ENCODE data around the gene CMSS1. TPM values are rescaled to one million over a fixed set of nuclear protein-coding genes. Genes with fewer than 3 reads are reported as not detected.

CMSS1 gene
- polyA plus RNA-seq, 1 donor from 2014 or later: 31.8 TPM

DNA sequence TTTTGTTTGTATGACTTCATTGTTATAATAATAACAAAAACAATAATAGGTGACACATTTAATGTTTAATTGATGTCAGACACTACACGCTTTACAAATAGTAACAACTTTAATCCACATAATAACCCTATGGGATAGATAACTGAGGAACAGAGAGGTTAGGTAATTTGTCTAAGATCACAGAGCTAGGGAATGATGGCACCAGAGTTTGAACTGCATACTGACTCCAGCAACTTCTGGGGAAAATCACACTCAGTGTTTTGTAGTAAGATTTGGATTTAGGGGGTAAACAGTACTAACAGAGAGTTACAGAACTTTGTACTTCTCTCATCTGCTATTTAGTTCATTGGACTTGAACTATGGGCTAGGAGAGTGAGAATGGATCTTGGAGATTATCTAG is 66.0 kb downstream of the CMSS1 start:
- Histone ChIP-seq H3K9me2 (ENCODE audit: insufficient read depth, low read length) (no peaks in the 10 kb centered on the region), H3K27ac (ENCODE audit: low read length) (no peak overlapping the region), H3F3A (ENCODE audit: insufficient read depth, low read length, poor library complexity, severe bottlenecking) (no peaks in the 10 kb centered on the region), H3K27me3 (ENCODE audit: insufficient read depth, low read depth, low read length) (no peaks in the 10 kb centered on the region), H3K9ac (ENCODE audit: low read length) (no peak overlapping the region), H3K36me3 (ENCODE audit: insufficient read depth, low read length) (no peaks in the 10 kb centered on the region), H4K20me1 (ENCODE audit: insufficient read depth) (no peaks in the 10 kb centered on the region), H3K4me3 (ENCODE audit: low read length) (no peak overlapping the region), H3K4me2 (ENCODE audit: low read length) (no peak overlapping the region), H2AFZ (ENCODE audit: low read depth, low read length) (no peak overlapping the region), H3K79me2 (replicated peaks; ENCODE audit: insufficient read depth, low read length) (no peaks in the 10 kb centered on the region), H3K9me3 (ENCODE audit: low read length) (no peaks in the 10 kb centered on the region)
- TF ChIP-seq, protein P1, sequence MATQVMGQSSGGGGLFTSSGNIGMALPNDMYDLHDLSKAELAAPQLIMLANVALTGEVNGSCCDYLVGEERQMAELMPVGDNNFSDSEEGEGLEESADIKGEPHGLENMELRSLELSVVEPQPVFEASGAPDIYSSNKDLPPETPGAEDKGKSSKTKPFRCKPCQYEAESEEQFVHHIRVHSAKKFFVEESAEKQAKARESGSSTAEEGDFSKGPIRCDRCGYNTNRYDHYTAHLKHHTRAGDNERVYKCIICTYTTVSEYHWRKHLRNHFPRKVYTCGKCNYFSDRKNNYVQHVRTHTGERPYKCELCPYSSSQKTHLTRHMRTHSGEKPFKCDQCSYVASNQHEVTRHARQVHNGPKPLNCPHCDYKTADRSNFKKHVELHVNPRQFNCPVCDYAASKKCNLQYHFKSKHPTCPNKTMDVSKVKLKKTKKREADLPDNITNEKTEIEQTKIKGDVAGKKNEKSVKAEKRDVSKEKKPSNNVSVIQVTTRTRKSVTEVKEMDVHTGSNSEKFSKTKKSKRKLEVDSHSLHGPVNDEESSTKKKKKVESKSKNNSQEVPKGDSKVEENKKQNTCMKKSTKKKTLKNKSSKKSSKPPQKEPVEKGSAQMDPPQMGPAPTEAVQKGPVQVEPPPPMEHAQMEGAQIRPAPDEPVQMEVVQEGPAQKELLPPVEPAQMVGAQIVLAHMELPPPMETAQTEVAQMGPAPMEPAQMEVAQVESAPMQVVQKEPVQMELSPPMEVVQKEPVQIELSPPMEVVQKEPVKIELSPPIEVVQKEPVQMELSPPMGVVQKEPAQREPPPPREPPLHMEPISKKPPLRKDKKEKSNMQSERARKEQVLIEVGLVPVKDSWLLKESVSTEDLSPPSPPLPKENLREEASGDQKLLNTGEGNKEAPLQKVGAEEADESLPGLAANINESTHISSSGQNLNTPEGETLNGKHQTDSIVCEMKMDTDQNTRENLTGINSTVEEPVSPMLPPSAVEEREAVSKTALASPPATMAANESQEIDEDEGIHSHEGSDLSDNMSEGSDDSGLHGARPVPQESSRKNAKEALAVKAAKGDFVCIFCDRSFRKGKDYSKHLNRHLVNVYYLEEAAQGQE (IDR thresholded peaks at IDR 0.05; ENCODE audit: borderline replicate concordance): no peak
- TF ChIP-seq EP300 (conservative IDR thresholded peaks at IDR 0.05; ENCODE audit: poor library complexity, severe bottlenecking) (no peak), EZH2 (IDR thresholded peaks at IDR 0.05; ENCODE audit: borderline replicate concordance, insufficient read depth, low read length, poor library complexity, severe bottlenecking) (no peak), TAF1 (IDR thresholded peaks at IDR 0.05; ENCODE audit: low read depth) (no peak), SMC3 (conservative IDR thresholded peaks at IDR 0.05; ENCODE audit: poor library complexity) (no peak), POLR2AphosphoS5 (IDR thresholded peaks at IDR 0.05) (no peak), RAD21 (conservative IDR thresholded peaks at IDR 0.05) (no peak), MXI1 (conservative IDR thresholded peaks at IDR 0.05; ENCODE audit: poor library complexity, severe bottlenecking) (no peak)
- TF ChIP-seq, protein P2, sequence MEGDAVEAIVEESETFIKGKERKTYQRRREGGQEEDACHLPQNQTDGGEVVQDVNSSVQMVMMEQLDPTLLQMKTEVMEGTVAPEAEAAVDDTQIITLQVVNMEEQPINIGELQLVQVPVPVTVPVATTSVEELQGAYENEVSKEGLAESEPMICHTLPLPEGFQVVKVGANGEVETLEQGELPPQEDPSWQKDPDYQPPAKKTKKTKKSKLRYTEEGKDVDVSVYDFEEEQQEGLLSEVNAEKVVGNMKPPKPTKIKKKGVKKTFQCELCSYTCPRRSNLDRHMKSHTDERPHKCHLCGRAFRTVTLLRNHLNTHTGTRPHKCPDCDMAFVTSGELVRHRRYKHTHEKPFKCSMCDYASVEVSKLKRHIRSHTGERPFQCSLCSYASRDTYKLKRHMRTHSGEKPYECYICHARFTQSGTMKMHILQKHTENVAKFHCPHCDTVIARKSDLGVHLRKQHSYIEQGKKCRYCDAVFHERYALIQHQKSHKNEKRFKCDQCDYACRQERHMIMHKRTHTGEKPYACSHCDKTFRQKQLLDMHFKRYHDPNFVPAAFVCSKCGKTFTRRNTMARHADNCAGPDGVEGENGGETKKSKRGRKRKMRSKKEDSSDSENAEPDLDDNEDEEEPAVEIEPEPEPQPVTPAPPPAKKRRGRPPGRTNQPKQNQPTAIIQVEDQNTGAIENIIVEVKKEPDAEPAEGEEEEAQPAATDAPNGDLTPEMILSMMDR (IDR thresholded peaks at IDR 0.05; ENCODE audit: poor library complexity, severe bottlenecking): no peak

DNA sequence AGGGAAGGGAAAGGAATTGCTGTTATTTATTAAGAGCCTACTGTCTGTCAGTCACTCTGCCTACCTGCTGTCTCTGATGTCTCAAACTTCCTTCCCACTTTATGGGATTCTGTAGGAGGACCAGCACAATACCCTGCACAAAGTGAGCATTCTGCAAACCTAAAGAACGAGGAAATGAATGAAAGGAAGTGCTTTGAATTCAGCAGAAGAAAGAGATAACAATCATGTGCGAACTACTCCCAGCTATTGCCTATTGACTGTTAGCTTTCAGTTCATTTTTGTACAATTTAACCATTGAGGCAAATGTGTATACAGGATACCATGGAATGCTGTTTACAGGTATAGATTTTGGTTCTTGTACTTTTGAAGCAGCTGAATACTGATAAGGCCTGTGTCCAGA is 66.8 kb downstream of the CMSS1 start:
- no peaks in the 10 kb centered on the region for H3K9me2 ChIP-seq (ENCODE audit: insufficient read depth, low read length)
- no peak overlapping the region for H3K4me2 ChIP-seq (ENCODE audit: low read length)
- no peaks in the 10 kb centered on the region for H4K20me1 ChIP-seq (ENCODE audit: insufficient read depth)
- H3F3A ChIP-seq (ENCODE audit: insufficient read depth, low read length, poor library complexity, severe bottlenecking): no peaks in the 10 kb centered on the region
- H3K9me3 ChIP-seq (ENCODE audit: low read length): no peaks in the 10 kb centered on the region
- H3K4me3 ChIP-seq (ENCODE audit: low read length): no peak overlapping the region
- no peaks in the 10 kb centered on the region for H3K79me2 ChIP-seq (replicated peaks; ENCODE audit: insufficient read depth, low read length)
- H3K27ac ChIP-seq (ENCODE audit: low read length): no peak overlapping the region
- no peak for TF ChIP-seq TAF1 (IDR thresholded peaks at IDR 0.05; ENCODE audit: low read depth)
- no peak for TF ChIP-seq EP300 (conservative IDR thresholded peaks at IDR 0.05; ENCODE audit: poor library complexity, severe bottlenecking)
- TF ChIP-seq, protein P1 (IDR thresholded peaks at IDR 0.05; ENCODE audit: borderline replicate concordance): no peak
- TF ChIP-seq RAD21 (conservative IDR thresholded peaks at IDR 0.05): no peak
- TF ChIP-seq, protein P2 (IDR thresholded peaks at IDR 0.05; ENCODE audit: poor library complexity, severe bottlenecking): no peak
- TF ChIP-seq SMC3 (conservative IDR thresholded peaks at IDR 0.05; ENCODE audit: poor library complexity): no peak
- no peak for TF ChIP-seq EZH2 (IDR thresholded peaks at IDR 0.05; ENCODE audit: borderline replicate concordance, insufficient read depth, low read length, poor library complexity, severe bottlenecking)
- TF ChIP-seq MXI1 (conservative IDR thresholded peaks at IDR 0.05; ENCODE audit: poor library complexity, severe bottlenecking): no peak
- no peak for TF ChIP-seq POLR2AphosphoS5 (IDR thresholded peaks at IDR 0.05)
- no peaks in the 10 kb centered on the region for H3K27me3 ChIP-seq (ENCODE audit: insufficient read depth, low read depth, low read length)
- H3K9ac ChIP-seq (ENCODE audit: low read length): no peak overlapping the region
- H2AFZ ChIP-seq (ENCODE audit: low read depth, low read length): no peak overlapping the region
- H3K36me3 ChIP-seq (ENCODE audit: insufficient read depth, low read length): no peaks in the 10 kb centered on the region
